C4-2B (cell line): ENCODE data around the gene TSPAN32.

Source experiments
- H3K27ac ChIP-seq: fragments of 450-650 bp; 2 replicates; pipeline ENCODE4 v1.5.1; 2017
- ZFX ChIP-seq: fragments of 450-650 bp; IDR thresholded peaks from 2 replicates; pipeline ENCODE4 v1.6.1; 2017
- TF ChIP-seq, protein P1 (sequence below): fragments of 450-650 bp; conservative IDR thresholded peaks from 2 replicates; pipeline ENCODE4 v1.5.1; 2017; ENCODE audit warnings: mild to moderate bottlenecking

TSPAN32 gene

DNA sequence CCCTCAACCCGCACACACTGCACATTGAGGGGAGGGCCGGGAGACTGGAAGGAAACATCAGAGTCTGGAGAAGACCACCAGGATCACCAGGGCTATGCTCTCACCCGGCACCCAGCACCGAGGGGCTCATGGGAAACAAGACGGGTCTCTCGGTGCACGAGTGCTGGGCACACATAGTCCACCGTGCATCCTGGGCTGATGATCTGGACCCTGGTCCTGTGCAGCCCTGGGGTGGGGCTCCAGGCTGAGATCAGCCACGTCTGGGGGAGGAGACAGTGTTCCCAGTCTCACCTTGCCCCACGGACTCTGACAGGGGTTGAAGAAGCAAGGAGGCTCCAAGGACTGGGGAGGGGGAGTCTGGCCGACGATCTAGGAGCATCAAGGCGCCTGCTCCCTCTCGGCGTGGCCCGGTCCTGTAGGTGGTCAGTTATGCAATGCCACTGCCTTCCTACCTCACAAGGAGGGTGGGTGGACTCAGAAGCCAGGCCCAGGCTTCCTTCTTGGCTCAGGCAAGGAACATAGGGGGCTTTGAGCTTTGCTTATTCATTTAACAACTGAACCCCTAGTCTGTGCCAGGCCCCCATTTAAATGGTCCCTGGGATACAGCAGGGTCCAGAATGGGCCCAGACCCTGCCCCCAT, 63.9 kb downstream of the TSPAN32 start:
- no peak for TF ChIP-seq ZFX
- TF ChIP-seq, protein P1, sequence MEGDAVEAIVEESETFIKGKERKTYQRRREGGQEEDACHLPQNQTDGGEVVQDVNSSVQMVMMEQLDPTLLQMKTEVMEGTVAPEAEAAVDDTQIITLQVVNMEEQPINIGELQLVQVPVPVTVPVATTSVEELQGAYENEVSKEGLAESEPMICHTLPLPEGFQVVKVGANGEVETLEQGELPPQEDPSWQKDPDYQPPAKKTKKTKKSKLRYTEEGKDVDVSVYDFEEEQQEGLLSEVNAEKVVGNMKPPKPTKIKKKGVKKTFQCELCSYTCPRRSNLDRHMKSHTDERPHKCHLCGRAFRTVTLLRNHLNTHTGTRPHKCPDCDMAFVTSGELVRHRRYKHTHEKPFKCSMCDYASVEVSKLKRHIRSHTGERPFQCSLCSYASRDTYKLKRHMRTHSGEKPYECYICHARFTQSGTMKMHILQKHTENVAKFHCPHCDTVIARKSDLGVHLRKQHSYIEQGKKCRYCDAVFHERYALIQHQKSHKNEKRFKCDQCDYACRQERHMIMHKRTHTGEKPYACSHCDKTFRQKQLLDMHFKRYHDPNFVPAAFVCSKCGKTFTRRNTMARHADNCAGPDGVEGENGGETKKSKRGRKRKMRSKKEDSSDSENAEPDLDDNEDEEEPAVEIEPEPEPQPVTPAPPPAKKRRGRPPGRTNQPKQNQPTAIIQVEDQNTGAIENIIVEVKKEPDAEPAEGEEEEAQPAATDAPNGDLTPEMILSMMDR: no peak
- no peak overlapping the region for H3K27ac ChIP-seq

DNA sequence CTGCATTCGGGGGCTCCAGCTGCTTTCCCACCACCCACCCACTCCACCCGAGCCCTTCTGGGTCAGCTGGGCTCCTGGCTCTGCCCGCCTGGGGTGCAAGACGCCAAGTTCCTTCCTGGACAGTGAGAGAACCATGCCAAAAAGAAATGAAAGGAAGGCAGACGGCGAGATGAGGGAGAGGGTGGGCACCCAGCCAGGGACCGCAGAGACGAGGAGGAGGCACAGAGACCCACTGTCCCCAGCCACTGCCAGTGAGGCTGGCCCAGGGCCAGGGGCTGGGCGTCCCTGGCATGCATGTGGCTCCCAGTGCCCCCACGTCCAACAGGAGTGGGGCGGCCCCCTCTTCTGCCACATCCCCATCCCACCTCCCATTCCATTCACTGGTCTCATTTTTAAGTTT, 64.5 kb downstream of the TSPAN32 start:
- TF ChIP-seq ZFX: no peak
- TF ChIP-seq, protein P1: no peak
- no peak overlapping the region for H3K27ac ChIP-seq

DNA sequence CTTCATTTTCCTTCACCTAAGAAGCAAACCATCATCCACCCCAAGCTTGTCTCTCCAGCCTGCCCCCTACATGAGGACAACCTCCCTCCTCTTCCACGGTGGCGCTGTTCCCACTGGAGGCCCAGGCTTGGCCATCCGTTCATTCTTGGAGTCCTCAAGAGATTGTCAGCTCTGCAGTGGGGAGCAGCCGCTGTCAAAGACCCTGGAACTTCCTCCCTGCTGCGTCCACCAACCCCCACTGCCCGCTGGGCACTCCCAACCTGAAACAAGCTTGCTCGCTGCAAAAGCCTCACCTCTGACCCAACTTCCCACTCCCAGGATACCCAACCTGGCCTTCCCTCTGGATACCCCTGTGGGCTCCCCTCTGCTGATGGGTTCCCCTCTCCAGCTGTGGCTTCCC, 64.9 kb downstream of the TSPAN32 start:
- TF ChIP-seq, protein P1: no peak
- no peak for TF ChIP-seq ZFX
- no peak overlapping the region for H3K27ac ChIP-seq

DNA sequence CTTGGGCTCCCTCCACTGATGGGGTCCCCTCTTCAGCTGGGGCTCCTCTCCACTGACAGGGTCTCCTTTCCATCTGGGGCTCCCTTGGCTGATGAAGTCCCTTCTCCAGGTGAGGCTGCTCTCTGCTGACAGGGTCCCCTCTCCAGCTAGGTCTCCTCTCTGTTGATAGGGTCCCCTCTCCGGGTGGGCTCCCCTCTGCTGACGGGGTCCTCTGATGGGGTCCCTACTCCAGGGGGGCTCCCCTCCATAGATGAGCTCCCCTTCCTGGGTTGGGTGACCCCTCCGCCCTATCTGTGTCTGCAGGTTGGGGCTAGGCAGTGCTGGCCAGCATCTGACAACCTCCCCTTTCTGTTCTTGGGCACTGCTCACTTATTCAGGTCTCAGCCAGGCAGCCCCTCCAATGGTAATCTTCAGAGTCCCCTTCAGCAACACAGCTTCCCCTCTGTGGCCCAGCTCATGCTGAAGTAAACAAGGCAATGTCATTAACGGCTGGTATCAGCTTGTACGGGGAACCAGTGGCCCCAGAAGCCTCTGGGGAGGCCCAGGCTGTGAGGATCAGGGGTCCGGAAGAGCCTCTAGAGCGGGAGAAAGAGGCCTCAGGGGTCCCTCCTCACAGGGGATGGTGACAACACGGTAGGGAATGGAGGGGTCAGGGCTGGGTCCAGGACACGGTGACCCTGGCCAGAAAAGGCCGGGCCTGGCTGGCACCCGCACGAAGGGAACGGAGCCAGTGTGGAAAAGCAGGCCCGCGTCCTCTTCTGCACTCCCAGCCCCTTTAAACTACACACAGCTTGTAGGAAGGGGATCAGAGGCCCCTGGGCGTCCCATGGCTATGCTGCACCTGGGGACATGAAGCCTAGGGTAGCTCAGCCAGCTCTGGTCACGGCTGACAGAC, 65.7 kb downstream of the TSPAN32 start:
- TF ChIP-seq, protein P1: no peak
- no peak for TF ChIP-seq ZFX

More for the DNA sequence above, 65.7 kb downstream of the TSPAN32 start:
- no peak overlapping the region for H3K27ac ChIP-seq
